ENCODE data around the gene ADM. TPM values are rescaled to one million over a fixed set of nuclear protein-coding genes. Genes with fewer than 3 reads are reported as not detected.

ADM gene
- total and polyA plus RNA-seq, 2 donors (not counting 3 experiments of a cell fraction or from before 2014, with no cell fraction given) = 45.3 to 55.5 TPM

GRCh38 chr11:10291801-10292638 is 12.9 kb upstream of the ADM start:
- BruUV-seq (replicated peaks) = no TSS peak
- ChIA-PET POLR2A (interaction anchor here (1.0 kb wide), 1 partner anchor 14 kb away, joined by 3 read pairs; no protein-coding TSS in a partner anchor), CTCF (interaction anchor here (1.1 to 1.8 kb wide), 3 partner anchors 12 to 84 kb away, joined by 4 to 9 read pairs (median 5); partner anchors contain the start of gene ADM)
- peak; percentile 12 for FAIRE-seq
- Histone ChIP-seq H4K20me1 (replicated peaks; ENCODE audit: control insufficient read depth, extremely low read depth, insufficient read depth, low read length) (no peaks in the 10 kb centered on the region), H3K9me3 (replicated peaks; ENCODE audit: control insufficient read depth, insufficient read depth, low read length) (no peaks in the 10 kb centered on the region), H3K4me2 (ENCODE audit: insufficient read depth, low read length) (peak overlapping the region; percentile 93), H2AFZ (ENCODE audit: low read depth, low read length) (no peak overlapping the region), H3K27ac (ENCODE audit: insufficient read depth, low read depth, low read length) (no peak overlapping the region), H3K79me2 (ENCODE audit: control insufficient read depth, insufficient read depth, low read length) (peaks cover 56% of the 10 kb centered on the region), H3K27me3 (ENCODE audit: control insufficient read depth in 2 of 2, insufficient read depth in 2 of 2, low read length in 2 of 2) (no peaks in the 10 kb centered on the region), H3K4me1 (ENCODE audit: control insufficient read depth, extremely low read depth, insufficient read depth, low read length) (peaks cover 26% of the 10 kb centered on the region), H3K36me3 (ENCODE audit: control insufficient read depth in 2 of 2, extremely low read depth in 1 of 2, insufficient read depth in 2 of 2, low read length in 2 of 2) (peaks cover 0 to 2% of the 10 kb centered on the region in 2 experiments), H3K4me3 (replicated peaks in 1 of 3; ENCODE audit: insufficient read depth in 1 of 3, low read depth in 1 of 3, low read length in 3 of 3) (no peak overlapping the region), H3K9ac (replicated peaks; ENCODE audit: extremely low read depth, insufficient read depth, low read length) (no peak overlapping the region), H3K9me1 (replicated peaks; ENCODE audit: control insufficient read depth, extremely low read depth, insufficient read depth, low read length) (no peaks in the 10 kb centered on the region)
- intact Hi-C loops (cut with micrococcal nuclease) (no loop called here), dilution Hi-C loops (cut with MboI; ENCODE audit: extremely low pct_ligation_motif_present, low sequenced_read_pairs) (no loop called here)
- peak; percentile 17 for DNase-seq (ENCODE audit: low read depth, low spot score)
- TF ChIP-seq CTCF (IDR thresholded peaks at IDR 0.05; ENCODE audit: extremely low read depth in 1 of 2, insufficient read depth in 1 of 2, low read depth in 1 of 2, low read length in 2 of 2) (no peak), MYC (IDR thresholded peaks at IDR 0.05; ENCODE audit: low read depth, low read length) (no peak), JUN (IDR thresholded peaks at IDR 0.05; ENCODE audit: borderline replicate concordance, insufficient read depth, insufficient read length, low read depth) (no peak), FOS (IDR thresholded peaks at IDR 0.05; ENCODE audit: borderline replicate concordance, insufficient read depth, low read length) (no peak)

Measured in endothelial cell of umbilical vein (primary cell).